Activated CD8-positive, alpha-beta memory T cell treated with anti-CD3 and anti-CD28 coated beads, Interleukin-2, amount 50 U/mL, for 48 hours (primary cell): ENCODE data around the gene IGFL1.
A peak's percentile ranks its signal among the peaks of the same experiment; 100 is the strongest.
"Not testable (repeated sequence)": the region's sequence is repeated elsewhere in the genome, so short reads cannot be mapped to it uniquely, and the experiment has no call there.

Experiments used
- DNase-seq: peaks from one replicate; pipeline ENCODE4 v3.0.0-alpha.2; 2020

Gene IGFL1

GRCh38 chr19:46202872-46203860 lies 26.4 kb upstream of the IGFL1 start:
- DNase-seq, result no peak

GRCh38 chr19:46204008-46204407 lies 25.5 kb upstream of the IGFL1 start:
- no peak for DNase-seq

- DNase-seq, result no peak
These were observed 24.2 kb upstream of the IGFL1 start for GRCh38 chr19:46205183-46205984.

GRCh38 chr19:46206176-46206575 lies 23.4 kb upstream of the IGFL1 start:
- no peak for DNase-seq

- DNase-seq, result no peak
These were observed 22.9 kb upstream of the IGFL1 start for GRCh38 chr19:46206682-46207081.

- DNase-seq, result not testable (repeated sequence)
These were observed 21.7 kb upstream of the IGFL1 start for GRCh38 chr19:46207858-46208257.

- DNase-seq, result no peak
These were observed 20.5 kb upstream of the IGFL1 start for GRCh38 chr19:46209051-46209450.

- no peak for DNase-seq
These were observed 20.1 kb upstream of the IGFL1 start for GRCh38 chr19:46209472-46209871.

- no peak for DNase-seq
These were observed 18.9 kb upstream of the IGFL1 start for GRCh38 chr19:46210669-46211068.

GRCh38 chr19:46211201-46211881 lies 18.2 kb upstream of the IGFL1 start:
- DNase-seq, result no peak

GRCh38 chr19:46212592-46212991 lies 16.9 kb upstream of the IGFL1 start:
- not testable (repeated sequence) for DNase-seq

GRCh38 chr19:46213156-46213555 lies 16.4 kb upstream of the IGFL1 start:
- DNase-seq, result no peak

GRCh38 chr19:46213806-46214205 lies 15.7 kb upstream of the IGFL1 start:
- no peak for DNase-seq

- no peak for DNase-seq
These were observed 12.9 kb upstream of the IGFL1 start for GRCh38 chr19:46216612-46217011.

GRCh38 chr19:46217476-46217875 lies 12.1 kb upstream of the IGFL1 start:
- no peak for DNase-seq

GRCh38 chr19:46218160-46218559 lies 11.4 kb upstream of the IGFL1 start:
- DNase-seq, result peak; percentile 68

GRCh38 chr19:46220038-46220615 lies 9.4 kb upstream of the IGFL1 start:
- no peak for DNase-seq

- DNase-seq, result no peak
These were observed 8.4 kb upstream of the IGFL1 start for GRCh38 chr19:46221152-46221551.

- no peak for DNase-seq
These were observed 7.4 kb upstream of the IGFL1 start for GRCh38 chr19:46221981-46222610.

GRCh38 chr19:46223787-46224186 lies 5.8 kb upstream of the IGFL1 start:
- DNase-seq, result not testable (repeated sequence)

GRCh38 chr19:46224773-46225172 lies 4.8 kb upstream of the IGFL1 start:
- DNase-seq, result no peak

- DNase-seq, result no peak
These were observed 4.0 kb upstream of the IGFL1 start for GRCh38 chr19:46225558-46226004.
